Measurements from ENCODE around the gene OMP. TPM values are rescaled to one million over a fixed set of nuclear protein-coding genes. Genes with fewer than 3 reads are reported as not detected.

OMP gene
- total RNA-seq, 2 experiments from 2014 or later = not detected

- Histone ChIP-seq H3K4me1 (ENCODE audit: insufficient read depth, low read length) (peaks cover 8% of the 10 kb centered on the region), H3K36me3 (ENCODE audit: insufficient read depth, low read length) (no peaks in the 10 kb centered on the region), H3K9me3 (ENCODE audit: control insufficient read depth in 1 of 2, insufficient read depth in 1 of 2, low read length in 2 of 2) (no peaks in the 10 kb centered on the region), H3K27me3 (ENCODE audit: control insufficient read depth in 1 of 2, insufficient read depth in 2 of 2, low read length in 2 of 2) (no peaks in the 10 kb centered on the region), H3K27ac (ENCODE audit: low read depth in 1 of 2, low read length in 2 of 2) (no peak overlapping the region), H3K4me3 (ENCODE audit: low read length) (no peak overlapping the region)
- H3K27me3 Mint-ChIP-seq = peaks cover 24% of the 10 kb centered on the region
- no peak for DNase-seq
- ChIA-PET CTCF (no interaction called here), POLR2A (no interaction called here)
- no peaks in the 10 kb centered on the region for H3K9me3 Mint-ChIP-seq
- no peak overlapping the region for H3K4me3 Mint-ChIP-seq
- H3K36me3 Mint-ChIP-seq (ENCODE audit: low read depth) = no peaks in the 10 kb centered on the region
- intact Hi-C loops (cut with DNase I, micrococcal nuclease) = no loop called here
- no peak overlapping the region for H3K27ac Mint-ChIP-seq
- ATAC-seq (ENCODE audit: poor library complexity) = no peak
- peaks cover 6% of the 10 kb centered on the region for H3K4me1 Mint-ChIP-seq (ENCODE audit: low read depth)
- TF ChIP-seq CTCF (IDR thresholded peaks at IDR 0.05) = no peak
Measured at GRCh38 chr11:77141475-77141874, 38.8 kb downstream of the OMP start.

- H3K27ac Mint-ChIP-seq = no peak overlapping the region
- DNase-seq = peak in 1 of 14 experiments; percentile 20
- peaks cover 16% of the 10 kb centered on the region for H3K27me3 Mint-ChIP-seq
- no peaks in the 10 kb centered on the region for H3K36me3 ChIP-seq (ENCODE audit: insufficient read depth, low read length)
- H3K9me3 Mint-ChIP-seq = no peaks in the 10 kb centered on the region
- H3K36me3 Mint-ChIP-seq (ENCODE audit: low read depth) = no peaks in the 10 kb centered on the region
- intact Hi-C loops (cut with DNase I, micrococcal nuclease) = no loop called here
- no peak for TF ChIP-seq CTCF (IDR thresholded peaks at IDR 0.05)
- ATAC-seq (ENCODE audit: poor library complexity) = peak; percentile 57
- H3K4me1 Mint-ChIP-seq (ENCODE audit: low read depth) = peaks cover 6% of the 10 kb centered on the region
- no peak overlapping the region for H3K27ac ChIP-seq (ENCODE audit: low read depth in 1 of 2, low read length in 2 of 2)
- H3K4me3 ChIP-seq (ENCODE audit: low read length) = no peak overlapping the region
- CTCF ChIA-PET = interaction anchor here (1.3 kb wide), 1 partner anchor 15 kb away, joined by 3 read pairs; no protein-coding TSS in a partner anchor
- no peaks in the 10 kb centered on the region for H3K27me3 ChIP-seq (ENCODE audit: control insufficient read depth in 1 of 2, insufficient read depth in 2 of 2, low read length in 2 of 2)
- H3K9me3 ChIP-seq (ENCODE audit: control insufficient read depth in 1 of 2, insufficient read depth in 1 of 2, low read length in 2 of 2) = no peaks in the 10 kb centered on the region
- POLR2A ChIA-PET = interaction anchor here (0.6 kb wide), 1 partner anchor 370 kb away, joined by 3 read pairs; no protein-coding TSS in a partner anchor
- no peak overlapping the region for H3K4me3 Mint-ChIP-seq
- peaks cover 9% of the 10 kb centered on the region for H3K4me1 ChIP-seq (ENCODE audit: insufficient read depth, low read length)
Measured at GRCh38 chr11:77142091-77142975, 39.7 kb downstream of the OMP start.

- Histone ChIP-seq H3K27me3 (ENCODE audit: control insufficient read depth in 1 of 2, insufficient read depth in 2 of 2, low read length in 2 of 2) (no peaks in the 10 kb centered on the region), H3K9me3 (ENCODE audit: control insufficient read depth in 1 of 2, insufficient read depth in 1 of 2, low read length in 2 of 2) (no peaks in the 10 kb centered on the region), H3K4me1 (ENCODE audit: insufficient read depth, low read length) (peaks cover 18% of the 10 kb centered on the region), H3K27ac (ENCODE audit: low read depth in 1 of 2, low read length in 2 of 2) (no peak overlapping the region), H3K4me3 (ENCODE audit: low read length) (no peak overlapping the region), H3K36me3 (ENCODE audit: insufficient read depth, low read length) (no peaks in the 10 kb centered on the region)
- DNase-seq (no peak), ATAC-seq (ENCODE audit: poor library complexity) (no peak)
- no peaks in the 10 kb centered on the region for H3K9me3 Mint-ChIP-seq
- H3K4me1 Mint-ChIP-seq (ENCODE audit: low read depth) = peaks cover 16% of the 10 kb centered on the region
- peaks cover 16% of the 10 kb centered on the region for H3K27me3 Mint-ChIP-seq
- no peaks in the 10 kb centered on the region for H3K36me3 Mint-ChIP-seq (ENCODE audit: low read depth)
- H3K4me3 Mint-ChIP-seq = no peak overlapping the region
- no peak for TF ChIP-seq CTCF (IDR thresholded peaks at IDR 0.05)
- ChIA-PET CTCF (no interaction called here), POLR2A (no interaction called here)
- H3K27ac Mint-ChIP-seq = no peak overlapping the region
- intact Hi-C loops (cut with DNase I, micrococcal nuclease) = no loop called here
Measured at GRCh38 chr11:77143405-77144020, 40.9 kb downstream of the OMP start.
